ENCODE measurements around the gene FAM131A. TPM values are rescaled to one million over a fixed set of nuclear protein-coding genes. Genes with fewer than 3 reads are reported as not detected.

Gene FAM131A
- total and polyA plus RNA-seq, 9 of the 15 experiments (the other 6 are each of a cell fraction or from before 2014, with no cell fraction given), result 0.48 to 11.1 (median 4.3) TPM

GRCh38 chr3:184300378-184300720 is 37.1 kb upstream of the FAM131A start:
- in situ Hi-C loops (cut with MboI), result no loop called here
- no peaks in the 10 kb centered on the region for H3K9me3 ChIP-seq (replicated peaks; ENCODE audit: control insufficient read depth, insufficient read depth, low read depth, low read length)
- TSS peak; percentile 53 for BruUV-seq (replicated peaks)

More at GRCh38 chr3:184300378-184300720, 37.1 kb upstream of the FAM131A start:
- Histone ChIP-seq H3K4me1 (replicated peaks in 1 of 2; ENCODE audit: control insufficient read depth in 2 of 2, insufficient read depth in 2 of 2, low read length in 2 of 2) (peaks cover 7 to 9% of the 10 kb centered on the region in 2 experiments; a peak in 4 of 5 replicates), H3K4me3 (peak overlapping the region; percentile 84), H3K79me2 (ENCODE audit: control insufficient read depth, insufficient read depth, low read length) (peaks cover 30% of the 10 kb centered on the region), H3K27me3 (ENCODE audit: control insufficient read depth in 2 of 2, insufficient read depth in 2 of 2, low read length in 2 of 2) (no peaks in the 10 kb centered on the region), H3K4me2 (ENCODE audit: insufficient read depth, low read length) (peak overlapping the region; percentile 94), H4K20me1 (replicated peaks; ENCODE audit: control insufficient read depth, insufficient read depth, low read length) (no peaks in the 10 kb centered on the region; the same call in 1 of the 2 replicates), H3K27ac (ENCODE audit: extremely low read depth, low read depth, low read length) (peak overlapping the region; percentile 74; the same call in 2 of the 3 replicates), H3K9ac (ENCODE audit: insufficient read depth in 1 of 2, low read depth in 2 of 2, low read length in 2 of 2) (peak overlapping the region; percentile 87 to 98; a peak in 3 of 4 replicates), H3K36me3 (ENCODE audit: control insufficient read depth, insufficient read depth, low read length) (peaks cover 55% of the 10 kb centered on the region), H2AFZ (ENCODE audit: low read depth, low read length) (no peak overlapping the region), H3K9me1 (ENCODE audit: control insufficient read depth, insufficient read depth, low read length) (no peaks in the 10 kb centered on the region)
- CTCF ChIA-PET (ENCODE audit: low intra/inter-chr PET ratio), result no interaction called here
- 37% methylated on average over 3 of the region's 3 CpGs for WGBS (ENCODE audit: insufficient coverage, low coverage, missing lambda C conversion rate)
- POLR2A ChIA-PET, result interaction anchor here (1.0 to 1.3 kb wide), 2 partner anchors 11 to 45 kb away, joined by 3 to 5 read pairs; no protein-coding TSS in a partner anchor
- peak; percentile 32 for FAIRE-seq
- DNase-seq (ENCODE audit: extremely low read depth in 1 of 4, low spot score in 3 of 4), result no peak
- no peak for ATAC-seq
- intact Hi-C loops (cut with micrococcal nuclease), result no loop called here
- TF ChIP-seq ZNF224 (CRISPR knock-in tag; IDR thresholded peaks at IDR 0.05) (0 out of 2 replicates have a peak, but pooled peaks have one; percentile 22), ATF6 (CRISPR knock-in tag; IDR thresholded peaks at IDR 0.05) (0 out of 2 replicates have a peak, but pooled peaks have one; percentile 43), RBFOX2 (IDR thresholded peaks at IDR 0.05; ENCODE audit: low read depth, low read length) (no peak)
